GM12878 (cell line): ENCODE results near the gene CORO1C. TPM values are rescaled to one million over a fixed set of nuclear protein-coding genes. Genes with fewer than 3 reads are reported as not detected.
A peak's percentile ranks its signal among the peaks of the same experiment; 100 is the strongest.
"Not testable (repeated sequence)": the region's sequence is repeated elsewhere in the genome, so short reads cannot be mapped to it uniquely, and the experiment has no call there.

Experiments
- ATAC-seq: fragments of 200-7000 bp; cut with Tn5 transposase; 3 replicates; pipeline ENCODE4 v1.9.1; 2020; ENCODE audit warnings: mild to moderate bottlenecking, moderate library complexity
- BruUV-seq: library from RNA; stranded (reverse); fragments of 400-500 nt; replicated peaks from 2 replicates; lab custom pipeline; 2021; lab: Mats Ljungman, UMichigan
- CTCF ChIA-PET: fragments of 300-600 bp; sonication (Branson Sonifier 250); formaldehyde crosslinking; extraction: SDS; loops from one replicate; lab custom pipeline; 2021; ENCODE audit warnings: inconsistent platforms; lab: Yijun Ruan, JAX
- POLR2A ChIA-PET: fragments of 350-600 bp; formaldehyde crosslinking; extraction: SDS; loops from one replicate; lab custom pipeline; 2021; ENCODE audit warnings: inconsistent platforms; lab: Charles Lee
- RAD21 ChIA-PET: fragments of 300-600 bp; sonication (Branson Sonifier 250); formaldehyde crosslinking; loops from one replicate; lab custom pipeline; 2023; ENCODE audit warnings: antibody characterized with exemption; ENCODE audit not compliant: unreplicated experiment; lab: Charles Lee
- SMC1A ChIA-PET: fragments of 300-600 bp; sonication (Branson Sonifier 250); formaldehyde crosslinking; loops from one replicate; lab custom pipeline; 2023; ENCODE audit not compliant: unreplicated experiment, uncharacterized antibody; lab: Charles Lee
- DNase-seq: peaks from one replicate; pipeline ENCODE4 v3.0.0-alpha.2; 2011; ENCODE audit warnings: low read depth, low spot score
- FAIRE-seq: peaks from 3 replicates; lab custom pipeline; 2011; peaks lifted over from hg19 to GRCh38; lab: Jason Lieb, UNC
- H2AFZ ChIP-seq: 2 replicates; pipeline ENCODE4 v1.6.0; 2011; ENCODE audit warnings: low read depth, low read length, control low read depth; ENCODE audit not compliant: control insufficient read depth
- H3K27ac ChIP-seq: 2 replicates; pipeline ENCODE4 v1.5.1; 2011; ENCODE audit warnings: control low read depth; ENCODE audit not compliant: control insufficient read depth, insufficient read depth
- H3K27me3 ChIP-seq, 2 experiments: replicated peaks in 1 of 2; 2 replicates each; pipeline versions ENCODE4 v1.6.0 to v1.6.1; 2011; ENCODE audit warnings: low read length in 1 of 2; ENCODE audit not compliant: control insufficient read depth in 2 of 2, insufficient read depth in 2 of 2
- H3K36me3 ChIP-seq, 2 experiments: 2 replicates each; pipeline ENCODE4 v1.5.1; 2011; ENCODE audit warnings: low read length in 1 of 2; ENCODE audit not compliant: control insufficient read depth in 2 of 2, insufficient read depth in 2 of 2
- H3K4me1 ChIP-seq: 2 replicates; pipeline ENCODE4 v1.6.1; 2011; ENCODE audit warnings: mild to moderate bottlenecking, low read length, moderate library complexity, mixed read lengths; ENCODE audit not compliant: control insufficient read depth, insufficient read depth
- H3K4me2 ChIP-seq: 2 replicates; pipeline ENCODE4 v1.6.0; 2011; ENCODE audit warnings: control low read depth; ENCODE audit not compliant: control insufficient read depth, insufficient read depth
- H3K4me3 ChIP-seq: fragments of 200-600 bp; sonication (generic); 2 replicates; pipeline ENCODE4 v1.5.1; 2016
- H3K79me2 ChIP-seq: 2 replicates; pipeline ENCODE4 v1.6.0; 2011; ENCODE audit warnings: low read length; ENCODE audit not compliant: control insufficient read depth, insufficient read depth
- H3K9ac ChIP-seq: 2 replicates; pipeline ENCODE4 v1.8.0; 2011; ENCODE audit warnings: low read length, control low read depth, mixed read lengths; ENCODE audit not compliant: control insufficient read depth, insufficient read depth
- H3K9me3 ChIP-seq: replicated peaks from 3 replicates; pipeline ENCODE4 v1.5.1; 2011; ENCODE audit warnings: mild to moderate bottlenecking, low read length; ENCODE audit not compliant: control insufficient read depth, insufficient read depth
- H4K20me1 ChIP-seq: 2 replicates; pipeline ENCODE4 v1.6.0; 2011; ENCODE audit not compliant: control insufficient read depth, insufficient read depth
- BHLHE40 ChIP-seq, 2 experiments: fragments of 450-650 bp in 1 of 2; IDR thresholded peaks; 2 replicates each; pipeline ENCODE4 v1.6.1; 2011 to 2017; ENCODE audit warnings: low read depth in 2 of 2, borderline replicate concordance in 1 of 2, improper control_type of control experiment in 1 of 2, low read length in 1 of 2, mild to moderate bottlenecking in 1 of 2
- CREB1 ChIP-seq: IDR thresholded peaks from 2 replicates; pipeline ENCODE4 v1.6.1; 2012; ENCODE audit warnings: low read depth, mild to moderate bottlenecking, inconsistent platforms
- DPF2 ChIP-seq: fragments of 450-650 bp; IDR thresholded peaks from 2 replicates; pipeline ENCODE4 v1.6.1; 2017; ENCODE audit warnings: mild to moderate bottlenecking
- IRF4 ChIP-seq: IDR thresholded peaks from 2 replicates; pipeline ENCODE4 v1.6.1; 2011; ENCODE audit warnings: low read depth, low read length
- NBN ChIP-seq: fragments of 450-650 bp; IDR thresholded peaks from 2 replicates; pipeline ENCODE4 v1.6.1; 2016
- TCF12 ChIP-seq: IDR thresholded peaks from 2 replicates; pipeline ENCODE4 v1.6.1; 2011; ENCODE audit warnings: low read depth, mild to moderate bottlenecking, low read length
- WGBS: methylation state at CpG from one replicate; pipeline ENCODE4 v1.1.6; 2016; ENCODE audit warnings: low lambda C conversion rate; ENCODE audit not compliant: insufficient replicate concordance, insufficient coverage; ENCODE audit errors: missing lambda C conversion rate; 5-methylcytosine and 5-hydroxymethylcytosine counted together
- in situ Hi-C: fragments of 300-500 bp; cut with MboI; formaldehyde crosslinking; loops from 9 replicates; pipeline ENCODE4 v1.14.3; 2018; ENCODE audit warnings: mixed read lengths
- intact Hi-C: fragments of 100-400 bp; cut with micrococcal nuclease; formaldehyde crosslinking; loops from one replicate; pipeline ENCODE4 v1.14.2; 2022; ENCODE audit not compliant: unreplicated experiment
- polyA plus RNA-seq, 11 experiments: library from polyadenylated mRNA; depleted of rRNA in 4 of 11; unstranded in 6 of 11; stranded (reverse) in 5 of 11; fragments of >200 nt; fragmentation: Nextera tagmentation in 4 of 11; fragmentation: Illumina TruSeq in 1 of 11; extraction: Ambion mirVana in 4 of 11; extraction: Trizol in 1 of 11; gene quantifications; 1 replicate in 1 of 11; 2 replicates in 10 of 11; pipeline versions ENCODE4 v1.2.1 to v1.2.3, GENCODE V29; 2011 to 2016; ENCODE audit warnings: inconsistent platforms in 2 of 11, missing spikeins in 2 of 11, low read depth in 1 of 11
- total RNA-seq, 4 experiments: library from RNA; depleted of rRNA in 3 of 4; stranded (reverse); fragments of >200 nt in 3 of 4; fragmentation: Illumina TruSeq in 1 of 4; extraction: Trizol in 1 of 4; gene quantifications; 2 replicates each; pipeline versions ENCODE4 v1.2.1 to v1.2.3, GENCODE V29; 2013 to 2021

CORO1C gene
- total and polyA plus RNA-seq, 10 of the 15 experiments (the other 5 are each of a cell fraction or from before 2014, with no cell fraction given): 52.7 to 254 (median 171) TPM

GRCh38 chr12:108771835-108772234 lies 40.5 kb upstream of the CORO1C start:
- FAIRE-seq, BruUV-seq: not testable (repeated sequence)
- SMC1A ChIA-PET: interaction anchor here (1.3 to 1.7 kb wide), 5 partner anchors 81 to 200 kb away, joined by 3 to 6 read pairs (median 5); no protein-coding TSS in a partner anchor

GRCh38 chr12:108770963-108771362 lies 39.6 kb upstream of the CORO1C start:
- FAIRE-seq (no peak), ATAC-seq (no peak), DNase-seq (no peak)
- Histone ChIP-seq H3K27me3 (no peaks in the 10 kb centered on the region), H3K4me2 (no peak overlapping the region), H3K36me3 (no peaks in the 10 kb centered on the region), H3K9me3 (no peaks in the 10 kb centered on the region), H2AFZ (no peak overlapping the region), H3K9ac (no peak overlapping the region), H3K4me3 (no peak overlapping the region), H3K4me1 (peaks cover 29% of the 10 kb centered on the region), H3K79me2 (no peaks in the 10 kb centered on the region), H3K27ac (no peak overlapping the region), H4K20me1 (no peaks in the 10 kb centered on the region)
- 100% methylated on average over 1 of the region's 1 CpG for WGBS
- ChIA-PET SMC1A (interaction anchor here (1.0 to 1.7 kb wide), 4 partner anchors 19 to 149 kb away, joined by 3 to 5 read pairs (median 4); no protein-coding TSS in a partner anchor), CTCF (interaction anchor here (1.9 kb wide), 1 partner anchor 106 kb away, joined by 12 read pairs; no protein-coding TSS in a partner anchor), RAD21 (interaction anchor here (1.0 kb wide), 2 partner anchors 55 to 139 kb away, joined by 3 to 4 read pairs; no protein-coding TSS in a partner anchor), POLR2A (no interaction called here)
- TF ChIP-seq NBN (no peak), DPF2 (no peak), BHLHE40 (IDR thresholded peaks at IDR 0.05; ENCODE audit: borderline replicate concordance in 1 of 2, low read depth in 2 of 2, low read length in 1 of 2) (no peak), TCF12 (no peak), IRF4 (no peak), CREB1 (no peak)
- intact Hi-C loops: no loop called here
- no TSS peak for BruUV-seq
- in situ Hi-C loops: no loop called here

More at GRCh38 chr12:108771835-108772234, 40.5 kb upstream of the CORO1C start:
- H3K4me2 ChIP-seq: not testable (repeated sequence)
- TF ChIP-seq BHLHE40 (IDR thresholded peaks at IDR 0.05; ENCODE audit: borderline replicate concordance in 1 of 2, low read depth in 2 of 2, low read length in 1 of 2): 0 out of 4 replicates have a peak, but pooled peaks of 1 of the 2 experiments have one; percentile 4
- TF ChIP-seq, all 136 proteins: peak for 1; not testable (repeated sequence) for 135
- H3K79me2 ChIP-seq, H3K27ac ChIP-seq, H3K36me3 ChIP-seq, H3K9me3 ChIP-seq, H3K27me3 ChIP-seq, DNase-seq, in situ Hi-C loops, H3K4me3 ChIP-seq, H4K20me1 ChIP-seq, H3K9ac ChIP-seq, ATAC-seq, H2AFZ ChIP-seq: not testable (repeated sequence)
- intact Hi-C loops: loop anchor here (1.0 kb wide), 1 partner anchor 137 kb away; no protein-coding TSS in a partner anchor
- ChIA-PET CTCF (interaction anchor here (0.7 to 1.9 kb wide), 2 partner anchors 107 to 206 kb away, joined by 4 to 12 read pairs; no protein-coding TSS in a partner anchor), POLR2A (interaction anchor here (0.6 to 1.0 kb wide), 4 partner anchors 19 to 139 kb away, joined by 3 to 7 read pairs (median 4); no protein-coding TSS in a partner anchor), RAD21 (interaction anchor here (1.0 to 1.4 kb wide), 3 partner anchors 54 to 140 kb away, joined by 3 to 4 read pairs (median 3); no protein-coding TSS in a partner anchor)
- 16% methylated on average over 9 of the region's 9 CpGs for WGBS
- H3K4me1 ChIP-seq: peaks cover 25% of the 10 kb centered on the region
